GM19351 (cell line): ENCODE measurements around the gene NANOS1.
A peak's percentile ranks its signal among the peaks of the same experiment; 100 is the strongest.

Experiments
- ATAC-seq: cut with Tn5 transposase; IDR thresholded peaks from one replicate; pipeline ENCODE4 v1.9.1; 2021; ENCODE audit warnings: mild to moderate bottlenecking, moderate library complexity; ENCODE audit not compliant: unreplicated experiment

The NANOS1 gene

GRCh38 chr10:119029613-119030420 is at the start of gene NANOS1:
NANOS1 (plus strand) TSS chr10:119029714; CDS start chr10:119029802, 88 bp downstream.
- peak; percentile 20 for ATAC-seq

GRCh38 chr10:118980135-118980865 is 49.2 kb upstream of the NANOS1 start:
- ATAC-seq = no peak

- ATAC-seq = no peak
These were observed 48.6 kb upstream of the NANOS1 start for GRCh38 chr10:118980870-118981269.

- no peak for ATAC-seq
These were observed 47.6 kb upstream of the NANOS1 start for GRCh38 chr10:118981946-118982345.

- no peak for ATAC-seq
These were observed 47.1 kb upstream of the NANOS1 start for GRCh38 chr10:118982366-118982765.

GRCh38 chr10:118983263-118983662 is 46.3 kb upstream of the NANOS1 start:
- no peak for ATAC-seq

- no peak for ATAC-seq
These were observed 43.9 kb upstream of the NANOS1 start for GRCh38 chr10:118985576-118985975.

- peak; percentile 95 for ATAC-seq
These were observed 42.4 kb upstream of the NANOS1 start for GRCh38 chr10:118986815-118987790.

- ATAC-seq = no peak
These were observed 39.2 kb upstream of the NANOS1 start for GRCh38 chr10:118990326-118990725.

- no peak for ATAC-seq
These were observed 37.0 kb upstream of the NANOS1 start for GRCh38 chr10:118992496-118992895.

- no peak for ATAC-seq
These were observed 36.3 kb upstream of the NANOS1 start for GRCh38 chr10:118993214-118993613.

GRCh38 chr10:118994321-118994720 is 35.2 kb upstream of the NANOS1 start:
- no peak for ATAC-seq

GRCh38 chr10:118995739-118996138 is 33.8 kb upstream of the NANOS1 start:
- no peak for ATAC-seq

- ATAC-seq = no peak
These were observed 32.1 kb upstream of the NANOS1 start for GRCh38 chr10:118997379-118997778.

- ATAC-seq = no peak
These were observed 31.3 kb upstream of the NANOS1 start for GRCh38 chr10:118998183-118998582.

GRCh38 chr10:119001717-119002500 is 27.6 kb upstream of the NANOS1 start:
- ATAC-seq = no peak

- no peak for ATAC-seq
These were observed 25.8 kb upstream of the NANOS1 start for GRCh38 chr10:119003572-119004289.

GRCh38 chr10:119005362-119006043 is 24.0 kb upstream of the NANOS1 start:
- no peak for ATAC-seq
